Esophagus muscularis mucosa (tissue), 4 donors: ENCODE results near the gene CDC42EP2. TPM values are rescaled to one million over a fixed set of nuclear protein-coding genes. Genes with fewer than 3 reads are reported as not detected.
"Not testable (repeated sequence)": the region's sequence is repeated elsewhere in the genome, so short reads cannot be mapped to it uniquely, and the experiment has no call there.

Experiments used
- DNase-seq: peaks from one replicate; pipeline ENCODE4 v3.0.0-alpha.2; 2017; ENCODE audit errors: extremely low spot score
- H3K27ac ChIP-seq, 4 donors: fragments of 200-600 bp; sonication (generic); replicated peaks in 1 of 4; 1 replicate in 3 of 4; 2 replicates in 1 of 4; pipeline ENCODE4 v1.5.1; 2016 to 2019; ENCODE audit warnings: mild to moderate bottlenecking in 1 of 4
- H3K27me3 ChIP-seq, 4 donors: fragments of 200-600 bp; sonication (generic); one replicate each; pipeline versions ENCODE4 v1.5.1 to v1.6.0; 2016 to 2019
- H3K36me3 ChIP-seq, 4 donors: fragments of 200-600 bp; sonication (generic); one replicate each; pipeline ENCODE4 v1.5.1; 2016 to 2019
- H3K4me1 ChIP-seq, 4 donors: fragments of 200-600 bp; sonication (generic); one replicate each; pipeline ENCODE4 v1.5.1; 2016 to 2019
- H3K4me3 ChIP-seq, 4 donors: fragments of 200-600 bp; sonication (generic); 1 replicate in 2 of 4; 2 replicates in 2 of 4; pipeline ENCODE4 v1.5.1; 2016 to 2019; ENCODE audit warnings: mild to moderate bottlenecking in 4 of 4, moderate library complexity in 1 of 4
- H3K9me3 ChIP-seq, 4 donors: fragments of 200-600 bp; sonication (generic); 1 replicate in 3 of 4; 2 replicates in 1 of 4; pipeline ENCODE4 v1.5.1; 2016 to 2019
- CTCF ChIP-seq, 3 experiments: fragments of 200-600 bp in 2 of 3; fragments of 450-650 bp in 1 of 3; sonication (generic) in 2 of 3; IDR thresholded peaks; one replicate each; pipeline ENCODE4 v1.5.1; 2017 to 2019; ENCODE audit warnings: antibody characterized with exemption in 3 of 3, mild to moderate bottlenecking in 2 of 3, moderate library complexity in 1 of 3
- EP300 ChIP-seq: sonication (generic); formaldehyde crosslinking; IDR thresholded peaks from one replicate; pipeline ENCODE4 v1.6.1; 2017; ENCODE audit warnings: antibody characterized with exemption
- POLR2A ChIP-seq: fragments of 450-650 bp; IDR thresholded peaks from one replicate; pipeline ENCODE4 v1.6.1; 2017; ENCODE audit warnings: antibody characterized with exemption, moderate library complexity, mild to moderate bottlenecking, low read depth
- POLR2AphosphoS5 ChIP-seq, 2 donors: sonication (generic); formaldehyde crosslinking; IDR thresholded peaks; one replicate each; pipeline ENCODE4 v1.6.1; 2017; ENCODE audit warnings: antibody characterized with exemption in 2 of 2
- WGBS: methylation state at CpG from one replicate; pipeline ENCODE4 v1.1.5; 2018; 5-methylcytosine and 5-hydroxymethylcytosine counted together
- intact Hi-C: fragments of 100-400 bp; cut with DNase I; formaldehyde crosslinking; loops from one replicate; pipeline ENCODE4 v1.15.1; 2023
- total RNA-seq, 4 donors: library from RNA; depleted of rRNA; stranded (reverse); fragments of >200 nt; gene quantifications; one replicate each; pipeline versions ENCODE4 v1.1.0 to v1.2.1, GENCODE V29; 2016

The CDC42EP2 gene
- total RNA-seq, 4 donors from 2014 or later: 39.9 to 90.1 (median 54.4) TPM

- TF ChIP-seq POLR2A: no peak
- no peak for TF ChIP-seq CTCF (IDR thresholded peaks at IDR 0.05)
- peak in 1 of 2 donors; percentile 42 for TF ChIP-seq POLR2AphosphoS5 (IDR thresholded peaks at IDR 0.05)
- no peak overlapping the region for H3K4me3 ChIP-seq
- peaks cover 22 to 40% (median 36%) of the 10 kb centered on the region in 4 donors for H3K4me1 ChIP-seq
- intact Hi-C loops: no loop called here
- DNase-seq: no peak
- WGBS: 88% methylated on average over 4 of the region's 4 CpGs
- no peaks in the 10 kb centered on the region for H3K9me3 ChIP-seq
- H3K36me3 ChIP-seq: peaks cover 19 to 32% (median 27%) of the 10 kb centered on the region in 4 donors
- H3K27me3 ChIP-seq: no peaks in the 10 kb centered on the region
- no peak overlapping the region for H3K27ac ChIP-seq
These were observed 10.8 kb downstream of the CDC42EP2 start for GRCh38 chr11:65325435-65325834.

GRCh38 chr11:65327021-65327420 lies 12.4 kb downstream of the CDC42EP2 start:
- peaks cover 8 to 24% (median 21%) of the 10 kb centered on the region in 4 donors for H3K4me1 ChIP-seq
- TF ChIP-seq POLR2AphosphoS5 (IDR thresholded peaks at IDR 0.05): peak in 1 of 2 donors; percentile 44
- TF ChIP-seq EP300: no peak
- 86% methylated on average over 8 of the region's 8 CpGs for WGBS

GRCh38 chr11:65329478-65329877 lies 14.8 kb downstream of the CDC42EP2 start:
- no peaks in the 10 kb centered on the region for H3K36me3 ChIP-seq
- no peaks in the 10 kb centered on the region for H3K9me3 ChIP-seq
- no peak for DNase-seq
- H3K27me3 ChIP-seq: no peaks in the 10 kb centered on the region
- intact Hi-C loops: no loop called here
- H3K4me3 ChIP-seq: no peak overlapping the region
- peak overlapping the region in 2 of 4 donors; percentile 4 to 22 for H3K27ac ChIP-seq
- WGBS: 51% methylated on average over 2 of the region's 2 CpGs
- H3K4me1 ChIP-seq: peaks cover 8 to 19% (median 14%) of the 10 kb centered on the region in 4 donors
- TF ChIP-seq POLR2A (no peak), POLR2AphosphoS5 (IDR thresholded peaks at IDR 0.05) (no peak), EP300 (no peak), CTCF (IDR thresholded peaks at IDR 0.05) (no peak)

More at GRCh38 chr11:65327021-65327420, 12.4 kb downstream of the CDC42EP2 start:
- intact Hi-C loops: no loop called here
- H3K27me3 ChIP-seq: no peaks in the 10 kb centered on the region
- no peaks in the 10 kb centered on the region for H3K9me3 ChIP-seq
- DNase-seq: no peak
- no peak overlapping the region for H3K27ac ChIP-seq
- peaks cover 3 to 16% (median 11%) of the 10 kb centered on the region in 4 donors for H3K36me3 ChIP-seq
- no peak overlapping the region for H3K4me3 ChIP-seq

- TF ChIP-seq POLR2A (no peak), CTCF (IDR thresholded peaks at IDR 0.05) (peak; percentile 81 to 85 (median 82)), POLR2AphosphoS5 (IDR thresholded peaks at IDR 0.05) (peak; percentile 49 to 57), EP300 (no peak)
- no peaks in the 10 kb centered on the region for H3K27me3 ChIP-seq
- H3K4me3 ChIP-seq: no peak overlapping the region
- intact Hi-C loops: loop anchor here (1.0 kb wide), 1 partner anchor 55 kb away; no protein-coding TSS in a partner anchor
- H3K4me1 ChIP-seq: peaks cover 12 to 24% (median 19%) of the 10 kb centered on the region in 4 donors
- WGBS: 6% methylated on average over 13 of the region's 13 CpGs
- H3K27ac ChIP-seq: peak overlapping the region in 2 of 4 donors; percentile 4 to 22
- H3K36me3 ChIP-seq: no peaks in the 10 kb centered on the region
- no peaks in the 10 kb centered on the region for H3K9me3 ChIP-seq
- DNase-seq: peak; percentile 97
These were observed 15.3 kb downstream of the CDC42EP2 start for GRCh38 chr11:65329944-65330403.

- H3K27me3 ChIP-seq: no peaks in the 10 kb centered on the region
- TF ChIP-seq EP300 (no peak), CTCF (IDR thresholded peaks at IDR 0.05) (no peak), POLR2A (no peak), POLR2AphosphoS5 (IDR thresholded peaks at IDR 0.05) (no peak)
- no peak for DNase-seq
- peaks cover 17 to 30% (median 24%) of the 10 kb centered on the region in 4 donors for H3K4me1 ChIP-seq
- intact Hi-C loops: loop anchor here (1.0 kb wide), 1 partner anchor 55 kb away; no protein-coding TSS in a partner anchor
- H3K9me3 ChIP-seq: no peaks in the 10 kb centered on the region
- H3K4me3 ChIP-seq: no peak overlapping the region
- 79% methylated on average over 7 of the region's 7 CpGs for WGBS
- no peaks in the 10 kb centered on the region for H3K36me3 ChIP-seq
- no peak overlapping the region for H3K27ac ChIP-seq
These were observed 15.9 kb downstream of the CDC42EP2 start for GRCh38 chr11:65330544-65330943.

DNA sequence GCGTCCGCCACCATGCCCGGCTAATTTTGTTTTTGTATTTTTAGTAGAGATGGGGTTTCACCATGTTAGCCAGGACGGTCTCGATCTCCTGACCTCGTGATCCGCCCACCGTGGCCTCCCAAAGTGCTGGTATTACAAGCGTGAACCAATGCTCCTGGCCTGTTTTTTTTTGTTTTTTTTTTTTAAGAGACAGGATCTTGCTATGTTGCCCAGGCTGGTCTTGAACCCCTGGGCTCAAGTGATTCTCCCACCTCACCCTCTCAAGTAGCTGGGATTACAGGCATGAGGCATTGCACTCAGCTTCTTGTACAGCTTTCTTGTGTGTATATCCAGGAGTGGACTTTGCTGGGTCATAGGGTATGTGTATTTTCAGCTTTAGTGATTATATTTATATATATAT lies 17.9 kb downstream of the CDC42EP2 start:
- H3K27me3 ChIP-seq, H3K4me3 ChIP-seq, H3K9me3 ChIP-seq, intact Hi-C loops, DNase-seq, H3K36me3 ChIP-seq, H3K27ac ChIP-seq: not testable (repeated sequence)
- 95% methylated on average over 9 of the region's 9 CpGs for WGBS
- peaks cover 17 to 47% (median 41%) of the 10 kb centered on the region in 4 donors for H3K4me1 ChIP-seq
